ENCODE results near the gene PALM.

PALM gene

GRCh38 chr19:754530-754929 is 45.8 kb downstream of the PALM start:
- no peak for TF ChIP-seq TAF1 (IDR thresholded peaks at IDR 0.05; ENCODE audit: borderline replicate concordance, low read depth, low read length)
- DNase-seq (ENCODE audit: insufficient read length) = no peak
- no peak for FAIRE-seq

GRCh38 chr19:755063-755462 is 46.3 kb downstream of the PALM start:
- no peak for FAIRE-seq
- no peak for TF ChIP-seq POLR2AphosphoS5 (IDR thresholded peaks at IDR 0.05; ENCODE audit: low read depth, low read length)
- TF ChIP-seq POLR2A (IDR thresholded peaks at IDR 0.05; ENCODE audit: low read depth, low read length) = no peak
- no peak for TF ChIP-seq TAF1 (IDR thresholded peaks at IDR 0.05; ENCODE audit: borderline replicate concordance, low read depth, low read length)
- DNase-seq (ENCODE audit: insufficient read length) = no peak

GRCh38 chr19:756236-756635 is 47.5 kb downstream of the PALM start:
- TF ChIP-seq POLR2AphosphoS5 (IDR thresholded peaks at IDR 0.05; ENCODE audit: low read depth, low read length) = no peak
- TF ChIP-seq TAF1 (IDR thresholded peaks at IDR 0.05; ENCODE audit: borderline replicate concordance, low read depth, low read length) = no peak
- no peak for TF ChIP-seq POLR2A (IDR thresholded peaks at IDR 0.05; ENCODE audit: low read depth, low read length)
- FAIRE-seq (no peak), DNase-seq (ENCODE audit: insufficient read length) (no peak)

- DNase-seq (ENCODE audit: insufficient read length) (no peak), FAIRE-seq (no peak)
- TF ChIP-seq POLR2A (IDR thresholded peaks at IDR 0.05; ENCODE audit: low read depth, low read length) = no peak
- TF ChIP-seq POLR2AphosphoS5 (IDR thresholded peaks at IDR 0.05; ENCODE audit: low read depth, low read length) = no peak
- no peak for TF ChIP-seq TAF1 (IDR thresholded peaks at IDR 0.05; ENCODE audit: borderline replicate concordance, low read depth, low read length)
Observed at GRCh38 chr19:756821-757688, 48.3 kb downstream of the PALM start.

GRCh38 chr19:757811-758668 is 49.3 kb downstream of the PALM start:
- DNase-seq (ENCODE audit: insufficient read length) (no peak), FAIRE-seq (no peak)
- no peak for TF ChIP-seq POLR2AphosphoS5 (IDR thresholded peaks at IDR 0.05; ENCODE audit: low read depth, low read length)

GRCh38 chr19:763181-763580 is 54.4 kb downstream of the PALM start:
- FAIRE-seq = no peak
- no peak for DNase-seq (ENCODE audit: insufficient read length)
- TF ChIP-seq POLR2AphosphoS5 (IDR thresholded peaks at IDR 0.05; ENCODE audit: low read depth, low read length) (no peak), POLR2A (IDR thresholded peaks at IDR 0.05; ENCODE audit: low read depth, low read length) (no peak), TAF1 (IDR thresholded peaks at IDR 0.05; ENCODE audit: borderline replicate concordance, low read depth, low read length) (no peak)

- DNase-seq (ENCODE audit: insufficient read length) = no peak
- TF ChIP-seq POLR2AphosphoS5 (IDR thresholded peaks at IDR 0.05; ENCODE audit: low read depth, low read length) = no peak
- TF ChIP-seq POLR2A (IDR thresholded peaks at IDR 0.05; ENCODE audit: low read depth, low read length) = no peak
- no peak for TF ChIP-seq TAF1 (IDR thresholded peaks at IDR 0.05; ENCODE audit: borderline replicate concordance, low read depth, low read length)
- no peak for FAIRE-seq
Observed at GRCh38 chr19:763869-764268, 55.1 kb downstream of the PALM start.

GRCh38 chr19:764301-764700 is 55.6 kb downstream of the PALM start:
- TF ChIP-seq TAF1 (IDR thresholded peaks at IDR 0.05; ENCODE audit: borderline replicate concordance, low read depth, low read length) (no peak), POLR2AphosphoS5 (IDR thresholded peaks at IDR 0.05; ENCODE audit: low read depth, low read length) (no peak), POLR2A (IDR thresholded peaks at IDR 0.05; ENCODE audit: low read depth, low read length) (no peak)
- no peak for DNase-seq (ENCODE audit: insufficient read length)
- FAIRE-seq = no peak

- FAIRE-seq = no peak
- DNase-seq (ENCODE audit: insufficient read length) = no peak
- TF ChIP-seq POLR2AphosphoS5 (IDR thresholded peaks at IDR 0.05; ENCODE audit: low read depth, low read length) (no peak), POLR2A (IDR thresholded peaks at IDR 0.05; ENCODE audit: low read depth, low read length) (no peak), TAF1 (IDR thresholded peaks at IDR 0.05; ENCODE audit: borderline replicate concordance, low read depth, low read length) (no peak)
Observed at GRCh38 chr19:765179-765738, 56.5 kb downstream of the PALM start.

- no peak for FAIRE-seq
- TF ChIP-seq TAF1 (IDR thresholded peaks at IDR 0.05; ENCODE audit: borderline replicate concordance, low read depth, low read length) (no peak), POLR2A (IDR thresholded peaks at IDR 0.05; ENCODE audit: low read depth, low read length) (no peak), POLR2AphosphoS5 (IDR thresholded peaks at IDR 0.05; ENCODE audit: low read depth, low read length) (no peak)
- no peak for DNase-seq (ENCODE audit: insufficient read length)
Observed at GRCh38 chr19:768424-768823, 59.7 kb downstream of the PALM start.

GRCh38 chr19:769616-770015 is 60.9 kb downstream of the PALM start:
- DNase-seq (ENCODE audit: insufficient read length) = no peak
- no peak for TF ChIP-seq POLR2AphosphoS5 (IDR thresholded peaks at IDR 0.05; ENCODE audit: low read depth, low read length)
- no peak for TF ChIP-seq POLR2A (IDR thresholded peaks at IDR 0.05; ENCODE audit: low read depth, low read length)
- no peak for TF ChIP-seq TAF1 (IDR thresholded peaks at IDR 0.05; ENCODE audit: borderline replicate concordance, low read depth, low read length)
- no peak for FAIRE-seq

Measured in GM12892 (cell line).